PC-3 (cell line): Measurements from ENCODE around the gene EXOC6. TPM values are rescaled to one million over a fixed set of nuclear protein-coding genes. Genes with fewer than 3 reads are reported as not detected.
A peak's percentile ranks its signal among the peaks of the same experiment; 100 is the strongest.

Experiments used
- ATAC-seq: fragments of 200-7000 bp; cut with Tn5 transposase; 2 replicates; pipeline ENCODE4 v1.9.1; 2020; ENCODE audit warnings: mild to moderate bottlenecking, moderate library complexity
- BruUV-seq: library from RNA; stranded (reverse); fragments of 400-500 nt; replicated peaks from 2 replicates; lab custom pipeline; 2021; lab: Mats Ljungman, UMichigan
- CTCF ChIA-PET: fragments of 300-600 bp; sonication (Branson Sonifier 250); formaldehyde crosslinking; loops from one replicate; lab custom pipeline; 2022; ENCODE audit warnings: antibody characterized with exemption; lab: Charles Lee
- POLR2A ChIA-PET: fragments of 300-600 bp; sonication (Branson Sonifier 250); formaldehyde crosslinking; loops from one replicate; lab custom pipeline; 2022; ENCODE audit warnings: antibody characterized with exemption; ENCODE audit not compliant: unreplicated experiment; lab: Charles Lee
- DNase-seq: peaks from one replicate; pipeline ENCODE4 v3.0.0-alpha.2; 2015
- H2AFZ ChIP-seq: fragments of 300-600 bp; sonication (generic); 2 replicates; pipeline ENCODE4 v1.6.0; 2016; ENCODE audit warnings: antibody characterized with exemption, low read length
- H3F3A ChIP-seq: fragments of 300-600 bp; sonication (generic); one replicate; pipeline ENCODE4 v1.6.0; 2017; ENCODE audit warnings: antibody characterized with exemption, low read length, control low read depth, mild to moderate bottlenecking; ENCODE audit not compliant: unreplicated experiment
- H3K27ac ChIP-seq: fragments of 300-600 bp; sonication (generic); 2 replicates; pipeline ENCODE4 v1.5.1; 2016; ENCODE audit warnings: mild to moderate bottlenecking, low read length
- H3K27me3 ChIP-seq: fragments of 300-600 bp; sonication (generic); 2 replicates; pipeline ENCODE4 v1.6.1; 2016; ENCODE audit warnings: low read length, mixed read lengths
- H3K36me3 ChIP-seq: fragments of 300-600 bp; sonication (generic); 2 replicates; pipeline ENCODE4 v1.6.1; 2016; ENCODE audit warnings: low read depth, mixed run types, low read length, mixed read lengths
- H3K4me1 ChIP-seq: fragments of 300-600 bp; sonication (generic); 2 replicates; pipeline ENCODE4 v1.5.1; 2016; ENCODE audit warnings: low read length; ENCODE audit not compliant: insufficient read depth
- H3K4me2 ChIP-seq: fragments of 300-600 bp; sonication (generic); 2 replicates; pipeline ENCODE4 v1.6.0; 2016; ENCODE audit warnings: low read length
- H3K4me3 ChIP-seq: fragments of 300-600 bp; sonication (generic); 2 replicates; pipeline ENCODE4 v1.5.1; 2016; ENCODE audit warnings: mild to moderate bottlenecking, low read length, mixed read lengths
- H3K79me2 ChIP-seq: fragments of 300-600 bp; sonication (generic); 2 replicates; pipeline ENCODE4 v1.6.1; 2017; ENCODE audit warnings: low read length, mixed read lengths
- H3K9ac ChIP-seq: fragments of 300-600 bp; sonication (generic); 2 replicates; pipeline ENCODE4 v1.6.0; 2016; ENCODE audit warnings: mild to moderate bottlenecking, low read length
- H3K9me2 ChIP-seq: fragments of 300-600 bp; sonication (generic); replicated peaks from 2 replicates; pipeline ENCODE4 v1.6.1; 2016; ENCODE audit warnings: mixed run types, low read length, mixed read lengths
- H3K9me3 ChIP-seq: fragments of 300-600 bp; sonication (generic); 2 replicates; pipeline ENCODE4 v1.6.1; 2016; ENCODE audit warnings: low read length, mixed read lengths
- H4K20me1 ChIP-seq: fragments of 300-600 bp; sonication (generic); 2 replicates; pipeline ENCODE4 v1.6.1; 2016; ENCODE audit warnings: low read length, mixed read lengths
- CTCF ChIP-seq: fragments of 300-600 bp; sonication (generic); conservative IDR thresholded peaks from 2 replicates; pipeline ENCODE4 v1.5.1; 2017; ENCODE audit warnings: antibody characterized with exemption, low read depth, mild to moderate bottlenecking, low read length
- EZH2 ChIP-seq: fragments of 300-600 bp; sonication (generic); IDR thresholded peaks from one replicate; pipeline ENCODE4 v1.6.1; 2017; ENCODE audit warnings: antibody characterized with exemption, mild to moderate bottlenecking, low read length; ENCODE audit not compliant: unreplicated experiment
- EZH2phosphoT487 ChIP-seq: fragments of 300-600 bp; sonication (generic); IDR thresholded peaks from 2 replicates; pipeline ENCODE4 v1.6.1; 2018; ENCODE audit warnings: mild to moderate bottlenecking, antibody characterized with exemption, low read length, borderline replicate concordance
- intact Hi-C: fragments of 100-400 bp; cut with micrococcal nuclease; formaldehyde crosslinking; loops from 2 replicates; pipeline ENCODE4 v1.9.0; 2023
- total RNA-seq: library from RNA; depleted of rRNA; stranded (reverse); fragments of >200 nt; gene quantifications from 2 replicates; pipeline ENCODE4 v1.2.3, GENCODE V29; 2014

EXOC6 gene
- total RNA-seq, 1 experiment from 2014 or later, result 5.7 TPM

DNA sequence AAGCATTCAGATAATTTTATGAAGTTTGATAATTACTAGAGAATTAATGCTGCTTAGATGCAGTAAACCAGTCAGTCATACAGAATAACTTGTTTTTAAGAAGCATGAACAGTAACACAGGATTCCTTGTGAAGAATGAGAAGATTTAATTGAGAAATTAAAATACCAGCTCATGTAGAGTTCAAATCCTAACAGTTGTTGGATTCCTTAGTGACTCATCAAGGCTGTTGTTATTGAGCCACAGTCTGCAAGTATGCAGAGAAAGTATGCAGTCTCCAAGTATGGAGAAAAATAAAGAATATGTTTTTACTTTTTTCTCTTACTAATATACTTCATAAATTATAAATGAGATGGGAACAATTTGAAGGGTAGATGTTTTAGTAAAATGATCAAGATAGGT, 182.1 kb downstream of the EXOC6 start:
- H3K9me3 ChIP-seq, result no peaks in the 10 kb centered on the region
- no peak overlapping the region for H2AFZ ChIP-seq
- ChIA-PET CTCF (no interaction called here), POLR2A (no interaction called here)
- H3K36me3 ChIP-seq, result no peaks in the 10 kb centered on the region
- H3K4me1 ChIP-seq, result peaks cover 32% of the 10 kb centered on the region
- H3K4me3 ChIP-seq, result no peak overlapping the region
- H3K27ac ChIP-seq, result no peak overlapping the region
- ATAC-seq (peak; percentile 55; the same call in 1 of the 2 replicates), DNase-seq (peak; percentile 58)
- no peaks in the 10 kb centered on the region for H4K20me1 ChIP-seq
- intact Hi-C loops, result no loop called here
- no peaks in the 10 kb centered on the region for H3K9me2 ChIP-seq
- no peak overlapping the region for H3K4me2 ChIP-seq
- no peaks in the 10 kb centered on the region for H3K79me2 ChIP-seq
- TF ChIP-seq CTCF (no peak), EZH2phosphoT487 (no peak), EZH2 (no peak)
- no TSS peak for BruUV-seq
- H3F3A ChIP-seq, result no peaks in the 10 kb centered on the region
- H3K27me3 ChIP-seq, result no peaks in the 10 kb centered on the region
- no peak overlapping the region for H3K9ac ChIP-seq

GRCh38 chr10:93032105-93032808, 183.9 kb downstream of the EXOC6 start:
- intact Hi-C loops, result no loop called here
- Histone ChIP-seq H3K4me3 (no peak overlapping the region), H3K27ac (no peak overlapping the region), H3K36me3 (no peaks in the 10 kb centered on the region), H3K9me3 (no peaks in the 10 kb centered on the region), H3F3A (no peaks in the 10 kb centered on the region), H3K4me2 (no peak overlapping the region), H3K27me3 (no peaks in the 10 kb centered on the region), H4K20me1 (no peaks in the 10 kb centered on the region), H3K4me1 (peaks cover 23% of the 10 kb centered on the region), H2AFZ (no peak overlapping the region), H3K79me2 (no peaks in the 10 kb centered on the region), H3K9ac (no peak overlapping the region), H3K9me2 (no peaks in the 10 kb centered on the region)
- ChIA-PET CTCF (no interaction called here), POLR2A (no interaction called here)
- no TSS peak for BruUV-seq
- no peak for TF ChIP-seq CTCF
- TF ChIP-seq EZH2phosphoT487, result no peak
- no peak for TF ChIP-seq EZH2
- ATAC-seq (no peak), DNase-seq (no peak)

- DNase-seq (no peak), ATAC-seq (no peak)
- no peaks in the 10 kb centered on the region for H3K9me3 ChIP-seq
- TF ChIP-seq EZH2phosphoT487 (no peak), EZH2 (no peak), CTCF (no peak)
- H3K4me3 ChIP-seq, result no peak overlapping the region
- ChIA-PET POLR2A (no interaction called here), CTCF (no interaction called here)
- no peaks in the 10 kb centered on the region for H3K27me3 ChIP-seq
- H2AFZ ChIP-seq, result no peak overlapping the region
- peaks cover 23% of the 10 kb centered on the region for H3K4me1 ChIP-seq
- no TSS peak for BruUV-seq
- no peak overlapping the region for H3K4me2 ChIP-seq
- no peaks in the 10 kb centered on the region for H4K20me1 ChIP-seq
- intact Hi-C loops, result no loop called here
- H3K9ac ChIP-seq, result no peak overlapping the region
- H3F3A ChIP-seq, result no peaks in the 10 kb centered on the region
- no peaks in the 10 kb centered on the region for H3K36me3 ChIP-seq
- H3K9me2 ChIP-seq, result no peaks in the 10 kb centered on the region
- H3K27ac ChIP-seq, result no peak overlapping the region
- no peaks in the 10 kb centered on the region for H3K79me2 ChIP-seq
Measured at GRCh38 chr10:93032809-93033137, 184.5 kb downstream of the EXOC6 start.
